Ecto neural progenitor cell (in vitro differentiated cells): Measurements from ENCODE around the gene TRIM64.
"Not testable (repeated sequence)": the region's sequence is repeated elsewhere in the genome, so short reads cannot be mapped to it uniquely, and the experiment has no call there.

ENCODE experiments used
- DNase-seq: peaks from one replicate; pipeline ENCODE4 v3.0.0-alpha.2; 2018; ENCODE audit warnings: low spot score

TRIM64 gene, protein sequence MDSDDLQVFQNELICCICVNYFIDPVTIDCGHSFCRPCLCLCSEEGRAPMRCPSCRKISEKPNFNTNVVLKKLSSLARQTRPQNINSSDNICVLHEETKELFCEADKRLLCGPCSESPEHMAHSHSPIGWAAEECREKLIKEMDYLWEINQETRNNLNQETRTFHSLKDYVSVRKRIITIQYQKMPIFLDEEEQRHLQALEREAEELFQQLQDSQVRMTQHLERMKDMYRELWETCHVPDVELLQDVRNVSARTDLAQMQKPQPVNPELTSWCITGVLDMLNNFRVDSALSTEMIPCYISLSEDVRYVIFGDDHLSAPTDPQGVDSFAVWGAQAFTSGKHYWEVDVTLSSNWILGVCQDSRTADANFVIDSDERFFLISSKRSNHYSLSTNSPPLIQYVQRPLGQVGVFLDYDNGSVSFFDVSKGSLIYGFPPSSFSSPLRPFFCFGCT

GRCh38 chr11:89965737-89966136 is at the start of gene TRIM64:
TRIM64 (plus strand) TSS chr11:89966037; CDS start chr11:89968504, 2,467 bp downstream.
- DNase-seq = not testable (repeated sequence)

GRCh38 chr11:89922195-89922660 is 43.6 kb upstream of the TRIM64 start, which contains the start of gene TRIM49D1:
TRIM49D1 (minus strand) TSS chr11:89922245; CDS start chr11:89917710, 4,535 bp downstream.
- DNase-seq = no peak

DNA sequence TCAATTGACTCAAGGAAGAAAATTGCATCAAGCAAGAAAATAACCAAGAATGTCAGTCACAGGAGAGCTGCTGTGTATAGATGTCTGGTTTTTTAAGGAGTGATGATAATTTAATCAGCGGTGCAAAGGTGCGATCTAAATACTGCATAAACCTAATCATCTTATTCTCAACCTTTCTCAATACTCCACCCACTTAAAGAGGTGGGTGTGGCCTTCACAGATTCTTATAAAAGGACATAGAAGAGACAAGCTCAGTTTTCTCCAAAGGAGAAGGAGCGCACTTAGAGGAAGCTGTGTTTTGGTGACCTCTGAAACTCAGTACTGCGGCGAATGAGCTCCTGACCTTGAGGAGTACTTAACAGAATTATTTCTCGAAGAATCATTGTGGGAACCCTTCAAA is 42.1 kb upstream of the TRIM64 start, which contains the start of gene TRIM49D2:
TRIM49D2 (plus strand) TSS at position 301 of the 400 bp plus-strand sequence. CDS start 2,698 bp downstream, outside the sequence.
- not testable (repeated sequence) for DNase-seq

- DNase-seq = not testable (repeated sequence)
These were observed 5.0 kb upstream of the TRIM64 start for GRCh38 chr11:89960833-89961232.
